Stimulated activated CD8-positive, alpha-beta memory T cell treated with anti-CD3 and anti-CD28 coated beads, Interleukin-7, amount 100 ng/mL, for 48 hours (primary cell): ENCODE measurements around the gene RASGRP4.

Experiments used
- DNase-seq, 2 donors: peaks; one replicate each; pipeline ENCODE4 v3.0.0-alpha.2; 2020; ENCODE audit warnings: low read depth in 1 of 2; ENCODE audit errors: extremely low read depth in 1 of 2

Gene RASGRP4

GRCh38 chr19:38448225-38448624 is 22.2 kb upstream of the RASGRP4 start:
- DNase-seq: no peak

- no peak for DNase-seq
Observed at GRCh38 chr19:38445362-38445761, 19.3 kb upstream of the RASGRP4 start.

- no peak for DNase-seq
Observed at GRCh38 chr19:38444026-38444425, 18.0 kb upstream of the RASGRP4 start.

GRCh38 chr19:38443458-38443999 is 17.5 kb upstream of the RASGRP4 start:
- DNase-seq: no peak

- DNase-seq: no peak
Observed at GRCh38 chr19:38442736-38443135, 16.7 kb upstream of the RASGRP4 start.

- DNase-seq: no peak
Observed at GRCh38 chr19:38441657-38442348, 15.8 kb upstream of the RASGRP4 start.

- no peak for DNase-seq
Observed at GRCh38 chr19:38440592-38440991, 14.6 kb upstream of the RASGRP4 start.

- DNase-seq: no peak
Observed at GRCh38 chr19:38437917-38438316, 11.9 kb upstream of the RASGRP4 start.

GRCh38 chr19:38437295-38437694 is 11.3 kb upstream of the RASGRP4 start:
- no peak for DNase-seq

- no peak for DNase-seq
Observed at GRCh38 chr19:38434549-38435051, 8.6 kb upstream of the RASGRP4 start.

- DNase-seq: peak; percentile 30 to 48
Observed at GRCh38 chr19:38433268-38433733, 7.3 kb upstream of the RASGRP4 start, which contains the start of gene RYR1. TSS of gene RYR1 (plus strand) at chr19:38433691. CDS start at chr19:38433830, 139 bp downstream.

GRCh38 chr19:38430931-38431330 is 4.9 kb upstream of the RASGRP4 start:
- no peak for DNase-seq

GRCh38 chr19:38429811-38430156 is 3.8 kb upstream of the RASGRP4 start:
- no peak for DNase-seq

GRCh38 chr19:38429055-38429810 is 3.2 kb upstream of the RASGRP4 start:
- DNase-seq: peak in 1 of 2 donors; percentile 25

GRCh38 chr19:38427035-38427677 is 1.1 kb upstream of the RASGRP4 start:
- peak in 1 of 2 donors; percentile 50 for DNase-seq

- DNase-seq: no peak
Observed at GRCh38 chr19:38425222-38425809, 703 bp downstream of the RASGRP4 start.

GRCh38 chr19:38424272-38424671 is 1.7 kb downstream of the RASGRP4 start:
- DNase-seq: no peak

- no peak for DNase-seq
Observed at GRCh38 chr19:38422438-38422837, 3.6 kb downstream of the RASGRP4 start.

GRCh38 chr19:38421856-38422255 is 4.2 kb downstream of the RASGRP4 start:
- no peak for DNase-seq

GRCh38 chr19:38420935-38421334 is 5.1 kb downstream of the RASGRP4 start:
- DNase-seq: no peak
